ENCODE data around the gene CACNA1D. TPM values are rescaled to one million over a fixed set of nuclear protein-coding genes. Genes with fewer than 3 reads are reported as not detected.
"Not testable (repeated sequence)": the region's sequence is repeated elsewhere in the genome, so short reads cannot be mapped to it uniquely, and the experiment has no call there.

Gene CACNA1D
- total RNA-seq, 4 donors from 2014 or later = 12.7 to 98.9 (median 25.0) TPM

GRCh38 chr3:53658613-53659193, 164.3 kb downstream of the CACNA1D start:
- intact Hi-C loops (cut with DNase I; ENCODE audit: low total_unique reads) (no loop called here), in situ Hi-C loops (cut with MboI; ENCODE audit: low pct_ligation_motif_present in 1 of 4, low pct_unique_long_range_greater_than_20kb in 1 of 4, low sequenced_read_pairs in 3 of 4) (no loop called here)
- WGBS, 2 donors (ENCODE audit: low coverage in 1 of 2) = 33% methylated on average over 6 of the region's 6 CpGs; no CpG with 5 or more reads in 1 of the 2 donors
- H3K4me3 ChIP-seq = no peak overlapping the region
- H3K36me3 ChIP-seq = peaks cover 0 to 9% (median 0%) of the 10 kb centered on the region in 4 donors
- H3K4me1 ChIP-seq = peaks cover 0 to 8% (median 0%) of the 10 kb centered on the region in 4 donors
- peak overlapping the region in 1 of 4 donors; percentile 33 for H3K27ac ChIP-seq
- H3K9me3 ChIP-seq = no peaks in the 10 kb centered on the region
- peak; percentile 12 for DNase-seq
- no peaks in the 10 kb centered on the region for H3K27me3 ChIP-seq
- no peak for TF ChIP-seq POLR2AphosphoS5 (IDR thresholded peaks at IDR 0.05)
- no peak for TF ChIP-seq POLR2A (IDR thresholded peaks at IDR 0.05)
- TF ChIP-seq CTCF (IDR thresholded peaks at IDR 0.05) = no peak
- no peak for TF ChIP-seq EP300 (IDR thresholded peaks at IDR 0.05; ENCODE audit: low read depth)

- intact Hi-C loops (cut with DNase I; ENCODE audit: low total_unique reads) (no loop called here), in situ Hi-C loops (cut with MboI; ENCODE audit: low pct_ligation_motif_present in 1 of 4, low pct_unique_long_range_greater_than_20kb in 1 of 4, low sequenced_read_pairs in 3 of 4) (no loop called here)
- no peak overlapping the region for H3K4me3 ChIP-seq
- peaks cover 0 to 8% (median 0%) of the 10 kb centered on the region in 4 donors for H3K4me1 ChIP-seq
- no peak for DNase-seq
- H3K27ac ChIP-seq = no peak overlapping the region
- peaks cover 0 to 9% (median 0%) of the 10 kb centered on the region in 4 donors for H3K36me3 ChIP-seq
- 92 to 100% methylated on average over 4 to 7 of the region's 7 CpGs for WGBS, 2 donors (ENCODE audit: low coverage in 1 of 2)
- H3K9me3 ChIP-seq = no peaks in the 10 kb centered on the region
- H3K27me3 ChIP-seq = no peaks in the 10 kb centered on the region
- no peak for TF ChIP-seq POLR2A (IDR thresholded peaks at IDR 0.05)
Observed at GRCh38 chr3:53659996-53660395, 165.6 kb downstream of the CACNA1D start.

GRCh38 chr3:53661480-53661879, 167.1 kb downstream of the CACNA1D start:
- H3K27ac ChIP-seq = no peak overlapping the region
- H3K27me3 ChIP-seq = no peaks in the 10 kb centered on the region
- H3K4me1 ChIP-seq = peaks cover 0 to 8% (median 0%) of the 10 kb centered on the region in 4 donors
- intact Hi-C loops (cut with DNase I; ENCODE audit: low total_unique reads) = no loop called here
- TF ChIP-seq CTCF (IDR thresholded peaks at IDR 0.05) (no peak), POLR2AphosphoS5 (IDR thresholded peaks at IDR 0.05) (no peak), POLR2A (IDR thresholded peaks at IDR 0.05) (no peak), EP300 (IDR thresholded peaks at IDR 0.05; ENCODE audit: low read depth) (no peak)
- H3K9me3 ChIP-seq = no peaks in the 10 kb centered on the region
- H3K36me3 ChIP-seq = peaks cover 0 to 9% (median 0%) of the 10 kb centered on the region in 4 donors
- H3K4me3 ChIP-seq = no peak overlapping the region
- DNase-seq = no peak
- WGBS, 2 donors (ENCODE audit: low coverage in 1 of 2) = 88 to 96% methylated on average over 3 to 5 of the region's 5 CpGs
- in situ Hi-C loops (cut with MboI; ENCODE audit: low pct_ligation_motif_present in 1 of 4, low pct_unique_long_range_greater_than_20kb in 1 of 4, low sequenced_read_pairs in 3 of 4) = no loop called here

GRCh38 chr3:53664812-53665211, 170.4 kb downstream of the CACNA1D start:
- DNase-seq; H3K27me3 ChIP-seq; H3K4me1 ChIP-seq; in situ Hi-C loops (cut with MboI; ENCODE audit: low pct_ligation_motif_present in 1 of 4, low pct_unique_long_range_greater_than_20kb in 1 of 4, low sequenced_read_pairs in 3 of 4); H3K36me3 ChIP-seq; intact Hi-C loops (cut with DNase I; ENCODE audit: low total_unique reads); H3K9me3 ChIP-seq; H3K4me3 ChIP-seq; H3K27ac ChIP-seq: not testable (repeated sequence)
- 71 to 83% methylated on average over 1 to 4 of the region's 4 CpGs for WGBS, 2 donors (ENCODE audit: low coverage in 1 of 2)

GRCh38 chr3:53665608-53666425, 171.4 kb downstream of the CACNA1D start:
- DNase-seq = no peak
- Histone ChIP-seq H3K4me1 (no peaks in the 10 kb centered on the region), H3K9me3 (no peaks in the 10 kb centered on the region), H3K27ac (no peak overlapping the region), H3K4me3 (no peak overlapping the region), H3K27me3 (no peaks in the 10 kb centered on the region), H3K36me3 (peaks cover 0 to 5% (median 0%) of the 10 kb centered on the region in 4 donors)
- intact Hi-C loops (cut with DNase I; ENCODE audit: low total_unique reads) = no loop called here
- 81 to 90% methylated on average over 2 to 12 of the region's 12 CpGs for WGBS, 2 donors (ENCODE audit: low coverage in 1 of 2)
- TF ChIP-seq EP300 (IDR thresholded peaks at IDR 0.05; ENCODE audit: low read depth) (no peak), POLR2AphosphoS5 (IDR thresholded peaks at IDR 0.05) (no peak), CTCF (IDR thresholded peaks at IDR 0.05) (no peak), POLR2A (IDR thresholded peaks at IDR 0.05) (no peak)
- in situ Hi-C loops (cut with MboI; ENCODE audit: low pct_ligation_motif_present in 1 of 4, low pct_unique_long_range_greater_than_20kb in 1 of 4, low sequenced_read_pairs in 3 of 4) = no loop called here
